Gastroesophageal sphincter (tissue), 3 donors: ENCODE measurements around the gene CTNNA2.

Experiments
- CTCF ChIP-seq, 4 experiments: fragments of 200-600 bp in 2 of 4; fragments of 450-650 bp in 2 of 4; sonication (generic) in 1 of 4; IDR thresholded peaks; one replicate each; pipeline ENCODE4 v1.5.1; 2017 to 2019; ENCODE audit warnings: antibody characterized with exemption in 4 of 4, mild to moderate bottlenecking in 2 of 4, moderate library complexity in 2 of 4
- EP300 ChIP-seq: sonication (generic); formaldehyde crosslinking; IDR thresholded peaks from one replicate; pipeline ENCODE4 v1.6.1; 2017; ENCODE audit warnings: antibody characterized with exemption, mild to moderate bottlenecking
- POLR2AphosphoS5 ChIP-seq: sonication (generic); formaldehyde crosslinking; IDR thresholded peaks from one replicate; pipeline ENCODE4 v1.6.1; 2017; ENCODE audit warnings: antibody characterized with exemption

- no peak for TF ChIP-seq POLR2AphosphoS5
- TF ChIP-seq CTCF (IDR thresholded peaks at IDR 0.05): no peak
- TF ChIP-seq EP300: no peak
Observed at GRCh38 chr2:80370375-80371009, 857.6 kb downstream of the CTNNA2 start.
